Measurements from ENCODE around the gene NNAT.
"Not testable (repeated sequence)": the region's sequence is repeated elsewhere in the genome, so short reads cannot be mapped to it uniquely, and the experiment has no call there.

NNAT gene

DNA sequence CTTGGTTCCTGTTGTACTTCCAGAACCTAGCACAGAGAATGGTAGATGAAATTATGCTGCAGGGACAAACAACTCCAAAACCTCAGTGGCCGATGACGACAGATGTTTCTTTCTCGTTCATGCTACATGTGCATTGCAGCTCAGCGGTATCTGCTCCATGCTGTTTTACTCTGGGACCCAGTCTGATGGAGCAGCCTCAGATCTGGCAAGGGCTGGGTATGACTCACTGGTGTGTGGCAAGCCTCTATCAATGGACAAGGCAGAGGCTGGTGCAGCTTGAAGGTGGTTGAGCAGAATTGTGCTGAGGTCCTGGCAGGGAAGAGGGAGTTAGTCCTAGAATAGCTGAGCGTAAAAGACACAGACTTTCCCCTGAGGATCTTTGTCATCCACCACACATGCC, 17.0 kb downstream of the NNAT start:
- in situ Hi-C loops (cut with MboI; ENCODE audit: low pct_unique_long_range_greater_than_20kb, low sequenced_read_pairs, unreplicated experiment), result no loop called here
- DNase-seq (ENCODE audit: low spot score), result no peak

DNA sequence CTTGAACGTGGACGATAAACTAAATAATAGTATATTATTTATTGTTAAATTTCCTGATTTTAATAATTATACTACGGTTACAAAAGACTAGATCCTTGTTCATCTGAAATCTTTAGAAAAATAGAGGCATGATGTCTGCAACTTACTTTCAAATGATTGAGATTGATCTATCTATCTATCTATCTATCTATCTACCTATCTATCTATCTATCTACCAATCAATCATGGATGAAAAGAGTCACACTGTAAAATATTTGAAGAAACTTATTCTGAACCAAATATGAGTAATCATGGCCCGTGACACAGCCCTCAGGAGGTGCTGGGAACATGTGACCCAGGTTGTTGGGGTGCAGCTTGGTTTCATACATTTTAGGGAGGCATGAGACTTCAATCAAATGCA, 18.4 kb downstream of the NNAT start:
- in situ Hi-C loops (cut with MboI; ENCODE audit: low pct_unique_long_range_greater_than_20kb, low sequenced_read_pairs, unreplicated experiment), result no loop called here
- DNase-seq (ENCODE audit: low spot score), result no peak
- TF ChIP-seq, protein P1, sequence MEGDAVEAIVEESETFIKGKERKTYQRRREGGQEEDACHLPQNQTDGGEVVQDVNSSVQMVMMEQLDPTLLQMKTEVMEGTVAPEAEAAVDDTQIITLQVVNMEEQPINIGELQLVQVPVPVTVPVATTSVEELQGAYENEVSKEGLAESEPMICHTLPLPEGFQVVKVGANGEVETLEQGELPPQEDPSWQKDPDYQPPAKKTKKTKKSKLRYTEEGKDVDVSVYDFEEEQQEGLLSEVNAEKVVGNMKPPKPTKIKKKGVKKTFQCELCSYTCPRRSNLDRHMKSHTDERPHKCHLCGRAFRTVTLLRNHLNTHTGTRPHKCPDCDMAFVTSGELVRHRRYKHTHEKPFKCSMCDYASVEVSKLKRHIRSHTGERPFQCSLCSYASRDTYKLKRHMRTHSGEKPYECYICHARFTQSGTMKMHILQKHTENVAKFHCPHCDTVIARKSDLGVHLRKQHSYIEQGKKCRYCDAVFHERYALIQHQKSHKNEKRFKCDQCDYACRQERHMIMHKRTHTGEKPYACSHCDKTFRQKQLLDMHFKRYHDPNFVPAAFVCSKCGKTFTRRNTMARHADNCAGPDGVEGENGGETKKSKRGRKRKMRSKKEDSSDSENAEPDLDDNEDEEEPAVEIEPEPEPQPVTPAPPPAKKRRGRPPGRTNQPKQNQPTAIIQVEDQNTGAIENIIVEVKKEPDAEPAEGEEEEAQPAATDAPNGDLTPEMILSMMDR (IDR thresholded peaks at IDR 0.05; ENCODE audit: extremely low read depth, insufficient read depth, missing control alignments), result no peak

More for the DNA sequence above, 17.0 kb downstream of the NNAT start:
- TF ChIP-seq, protein P1 (IDR thresholded peaks at IDR 0.05; ENCODE audit: extremely low read depth, insufficient read depth, missing control alignments), result no peak

DNA sequence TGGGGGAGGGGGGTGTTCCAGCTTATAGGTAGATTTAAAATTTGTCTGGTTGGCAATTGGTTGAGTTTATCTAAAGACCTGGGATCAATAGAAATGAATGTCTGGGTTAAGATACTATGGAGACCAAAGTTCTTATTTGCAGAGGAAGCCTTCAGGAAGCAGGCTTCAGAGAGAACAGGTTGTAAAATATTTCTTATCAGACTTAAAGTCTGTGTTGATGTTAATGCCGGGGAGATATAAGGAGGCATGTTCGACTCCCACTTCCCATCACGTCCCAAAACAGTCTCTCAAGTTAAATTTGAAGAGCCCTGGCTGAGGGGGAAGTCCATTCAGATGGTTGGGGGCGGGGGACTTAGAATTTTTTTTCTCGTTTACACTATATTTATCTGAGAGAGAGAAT, 19.0 kb downstream of the NNAT start:
- no peak for DNase-seq (ENCODE audit: low spot score)
- TF ChIP-seq, protein P1 (IDR thresholded peaks at IDR 0.05; ENCODE audit: extremely low read depth, insufficient read depth, missing control alignments), result no peak
- in situ Hi-C loops (cut with MboI; ENCODE audit: low pct_unique_long_range_greater_than_20kb, low sequenced_read_pairs, unreplicated experiment), result no loop called here

- in situ Hi-C loops (cut with MboI; ENCODE audit: low pct_unique_long_range_greater_than_20kb, low sequenced_read_pairs, unreplicated experiment); DNase-seq (ENCODE audit: low spot score): not testable (repeated sequence)
Measured at GRCh38 chr20:37540838-37541237, 19.8 kb downstream of the NNAT start.

- DNase-seq (ENCODE audit: low spot score), result no peak
Measured at GRCh38 chr20:37541326-37541725, 20.3 kb downstream of the NNAT start.

DNA sequence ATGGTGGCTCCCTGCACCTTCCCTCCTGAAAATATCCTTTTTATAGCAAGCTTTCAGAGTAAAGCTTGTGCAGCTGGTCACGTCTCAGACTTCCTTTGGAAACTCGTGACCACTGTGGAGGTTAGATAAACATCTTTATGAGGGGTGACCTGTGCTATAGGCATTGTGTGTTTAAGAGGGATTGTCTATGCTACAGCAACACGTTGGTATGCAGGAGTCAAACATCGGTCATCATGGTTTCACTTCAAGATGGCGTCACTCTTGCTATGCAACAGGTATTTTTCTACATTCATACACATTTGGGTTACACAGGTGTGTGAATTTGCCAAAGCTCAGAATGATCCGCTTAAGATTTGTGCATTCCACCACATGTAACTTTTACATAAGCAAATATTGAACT, 21.2 kb downstream of the NNAT start:
- TF ChIP-seq, protein P1 (IDR thresholded peaks at IDR 0.05; ENCODE audit: extremely low read depth, insufficient read depth, missing control alignments), result no peak
- in situ Hi-C loops (cut with MboI; ENCODE audit: low pct_unique_long_range_greater_than_20kb, low sequenced_read_pairs, unreplicated experiment), result no loop called here
- DNase-seq (ENCODE audit: low spot score), result no peak

More at GRCh38 chr20:37541326-37541725, 20.3 kb downstream of the NNAT start:
- in situ Hi-C loops (cut with MboI; ENCODE audit: low pct_unique_long_range_greater_than_20kb, low sequenced_read_pairs, unreplicated experiment), result no loop called here
- TF ChIP-seq, protein P1 (IDR thresholded peaks at IDR 0.05; ENCODE audit: extremely low read depth, insufficient read depth, missing control alignments), result no peak

DNA sequence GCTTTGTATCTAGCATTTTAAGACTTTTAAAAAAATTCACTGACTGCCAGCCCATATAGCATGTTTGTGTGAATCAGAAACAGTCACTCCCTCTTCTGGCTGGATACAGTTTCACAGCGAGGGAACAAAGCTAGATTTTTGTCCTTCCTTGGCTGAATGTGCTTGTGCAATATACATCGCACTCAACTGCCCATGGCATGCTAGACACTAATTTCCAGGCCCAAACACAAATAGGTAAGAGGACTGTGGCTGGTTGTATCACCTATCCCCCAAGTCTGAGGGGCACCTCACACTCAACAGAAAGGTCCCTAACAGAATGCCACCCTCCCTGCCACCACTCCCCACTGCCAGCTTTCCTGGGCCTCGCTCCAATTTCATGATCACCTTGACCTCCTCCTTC, 22.8 kb downstream of the NNAT start:
- DNase-seq (ENCODE audit: low spot score), result no peak
- in situ Hi-C loops (cut with MboI; ENCODE audit: low pct_unique_long_range_greater_than_20kb, low sequenced_read_pairs, unreplicated experiment), result no loop called here
- TF ChIP-seq, protein P1 (IDR thresholded peaks at IDR 0.05; ENCODE audit: extremely low read depth, insufficient read depth, missing control alignments), result no peak

Measured in GM13977 (cell line).